ENCODE measurements around the gene ADGRG1. TPM values are rescaled to one million over a fixed set of nuclear protein-coding genes. Genes with fewer than 3 reads are reported as not detected.

The ADGRG1 gene
- total RNA-seq, 1 donor from 2014 or later = 116 TPM

GRCh38 chr16:57627184-57627871 is 1.1 kb upstream of the ADGRG1 start:
- H3K36me3 Mint-ChIP-seq (ENCODE audit: unreplicated experiment) = no peaks in the 10 kb centered on the region
- peaks cover 49% of the 10 kb centered on the region for H3K4me1 Mint-ChIP-seq (ENCODE audit: low read depth, unreplicated experiment)

DNA sequence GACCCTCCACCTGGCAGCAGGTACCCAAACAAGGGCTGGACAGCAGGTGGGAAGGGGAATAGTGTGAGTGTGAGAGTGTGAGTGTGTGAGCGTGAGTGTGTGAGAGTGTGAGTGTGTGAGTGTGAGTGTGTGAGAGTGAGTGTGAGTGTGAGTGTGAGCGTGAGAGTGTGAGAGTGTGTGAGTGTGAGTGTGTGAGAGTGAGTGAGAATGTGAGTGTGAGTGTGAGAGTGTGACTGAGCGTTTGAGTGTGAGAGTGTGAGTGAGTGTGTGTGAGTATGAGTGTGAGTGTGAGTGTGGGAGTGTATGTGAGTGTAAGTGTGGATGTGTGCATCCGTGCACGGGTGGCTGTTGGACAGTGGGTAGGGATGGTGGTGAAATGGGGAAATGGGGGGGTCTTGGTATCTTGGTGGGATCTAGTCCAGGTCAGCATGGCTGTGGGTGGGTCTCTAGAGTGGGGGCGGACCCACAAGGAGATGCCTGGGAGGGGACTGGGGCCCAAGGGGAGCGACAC is 408 bp downstream of the ADGRG1 start:
- Mint-ChIP-seq H3K9me3 (ENCODE audit: unreplicated experiment) (peaks cover 11% of the 10 kb centered on the region), H3K27ac (ENCODE audit: unreplicated experiment) (peak overlapping the region; percentile 56), H3K4me1 (ENCODE audit: low read depth, unreplicated experiment) (peaks cover 42% of the 10 kb centered on the region), H3K4me3 (ENCODE audit: unreplicated experiment) (peak overlapping the region; percentile 68), H3K36me3 (ENCODE audit: unreplicated experiment) (no peaks in the 10 kb centered on the region), H3K27me3 (ENCODE audit: unreplicated experiment) (peaks cover 25% of the 10 kb centered on the region)
- no peak for DNase-seq
- no peak for TF ChIP-seq CTCF (IDR thresholded peaks at IDR 0.05; ENCODE audit: partially characterized antibody, unreplicated experiment)

More at GRCh38 chr16:57627184-57627871, 1.1 kb upstream of the ADGRG1 start:
- H3K27ac Mint-ChIP-seq (ENCODE audit: unreplicated experiment) = peak overlapping the region; percentile 91
- no peak for TF ChIP-seq CTCF (IDR thresholded peaks at IDR 0.05; ENCODE audit: partially characterized antibody, unreplicated experiment)
- H3K9me3 Mint-ChIP-seq (ENCODE audit: unreplicated experiment) = peaks cover 11% of the 10 kb centered on the region
- H3K27me3 Mint-ChIP-seq (ENCODE audit: unreplicated experiment) = peaks cover 26% of the 10 kb centered on the region
- DNase-seq = peak; percentile 52
- peak overlapping the region; percentile 68 for H3K4me3 Mint-ChIP-seq (ENCODE audit: unreplicated experiment)

DNA sequence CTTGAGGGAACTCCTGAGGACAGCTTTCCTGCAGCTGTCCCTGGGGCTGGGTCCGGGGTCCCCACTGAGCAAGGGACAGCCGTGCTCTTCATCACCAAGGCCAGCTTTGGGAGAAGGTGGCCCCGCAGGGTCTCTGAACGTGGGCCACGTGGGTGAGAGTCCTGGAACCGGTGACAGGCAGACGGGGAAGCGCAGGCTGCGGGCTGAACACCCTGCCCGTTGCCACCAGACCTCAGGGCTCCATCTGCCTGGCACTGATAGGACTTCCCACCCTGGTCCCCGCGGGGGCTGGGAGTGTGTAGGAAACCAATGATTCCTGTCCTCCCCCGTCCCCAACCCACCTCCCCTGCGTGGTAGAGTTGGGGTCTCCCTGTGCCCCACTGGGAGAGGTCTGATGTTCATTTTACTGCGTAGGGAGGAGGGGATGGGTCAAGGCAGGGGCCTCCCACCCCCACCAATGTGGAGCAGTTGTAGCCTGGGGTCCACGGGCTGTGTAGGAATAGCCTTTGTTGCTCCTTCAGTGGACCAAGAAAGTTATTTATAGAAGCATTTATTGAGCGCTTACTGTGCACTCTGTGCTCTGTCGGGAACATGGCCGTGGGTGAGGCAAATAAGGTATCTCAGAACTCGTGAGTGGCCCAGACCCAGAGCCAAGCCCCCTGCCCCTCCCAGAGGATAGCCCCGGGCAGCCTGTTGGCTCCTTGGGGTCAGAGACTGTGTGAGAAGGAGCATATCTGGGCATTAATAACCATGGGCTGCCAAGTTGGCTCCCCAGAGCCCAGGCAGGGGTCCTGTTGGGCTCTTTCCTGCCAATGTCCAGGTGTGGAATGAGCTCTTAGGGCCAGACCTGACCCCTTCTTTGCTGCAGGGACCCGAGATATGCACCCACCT is 1.3 kb downstream of the ADGRG1 start:
- Mint-ChIP-seq H3K4me1 (ENCODE audit: low read depth, unreplicated experiment) (peaks cover 42% of the 10 kb centered on the region), H3K4me3 (ENCODE audit: unreplicated experiment) (peak overlapping the region; percentile 68), H3K27ac (ENCODE audit: unreplicated experiment) (no peak overlapping the region)

GRCh38 chr16:57630407-57630797 is 2.0 kb downstream of the ADGRG1 start:
- Mint-ChIP-seq H3K9me3 (ENCODE audit: unreplicated experiment) (peaks cover 10% of the 10 kb centered on the region), H3K4me1 (ENCODE audit: low read depth, unreplicated experiment) (peaks cover 37% of the 10 kb centered on the region), H3K4me3 (ENCODE audit: unreplicated experiment) (peak overlapping the region; percentile 17), H3K27ac (ENCODE audit: unreplicated experiment) (peak overlapping the region; percentile 82), H3K27me3 (ENCODE audit: unreplicated experiment) (peaks cover 25% of the 10 kb centered on the region), H3K36me3 (ENCODE audit: unreplicated experiment) (no peaks in the 10 kb centered on the region)
- TF ChIP-seq CTCF (IDR thresholded peaks at IDR 0.05; ENCODE audit: partially characterized antibody, unreplicated experiment) = no peak
- no peak for DNase-seq

More for the DNA sequence above, 1.3 kb downstream of the ADGRG1 start:
- peaks cover 25% of the 10 kb centered on the region for H3K27me3 Mint-ChIP-seq (ENCODE audit: unreplicated experiment)
- peaks cover 10% of the 10 kb centered on the region for H3K9me3 Mint-ChIP-seq (ENCODE audit: unreplicated experiment)
- DNase-seq = no peak
- H3K36me3 Mint-ChIP-seq (ENCODE audit: unreplicated experiment) = no peaks in the 10 kb centered on the region
- no peak for TF ChIP-seq CTCF (IDR thresholded peaks at IDR 0.05; ENCODE audit: partially characterized antibody, unreplicated experiment)

Data from glutamatergic neuron (in vitro differentiated cells).